ENCODE data around the gene ARFGEF2.
A peak's percentile ranks its signal among the peaks of the same experiment; 100 is the strongest.

ARFGEF2 gene

GRCh38 chr20:48926267-48926666, 4.8 kb downstream of the ARFGEF2 start:
- no peak for DNase-seq (ENCODE audit: low read depth)
- H3K4me3 ChIP-seq (replicated peaks; ENCODE audit: low read depth, low read length), result no peak overlapping the region
- TF ChIP-seq, protein P1, sequence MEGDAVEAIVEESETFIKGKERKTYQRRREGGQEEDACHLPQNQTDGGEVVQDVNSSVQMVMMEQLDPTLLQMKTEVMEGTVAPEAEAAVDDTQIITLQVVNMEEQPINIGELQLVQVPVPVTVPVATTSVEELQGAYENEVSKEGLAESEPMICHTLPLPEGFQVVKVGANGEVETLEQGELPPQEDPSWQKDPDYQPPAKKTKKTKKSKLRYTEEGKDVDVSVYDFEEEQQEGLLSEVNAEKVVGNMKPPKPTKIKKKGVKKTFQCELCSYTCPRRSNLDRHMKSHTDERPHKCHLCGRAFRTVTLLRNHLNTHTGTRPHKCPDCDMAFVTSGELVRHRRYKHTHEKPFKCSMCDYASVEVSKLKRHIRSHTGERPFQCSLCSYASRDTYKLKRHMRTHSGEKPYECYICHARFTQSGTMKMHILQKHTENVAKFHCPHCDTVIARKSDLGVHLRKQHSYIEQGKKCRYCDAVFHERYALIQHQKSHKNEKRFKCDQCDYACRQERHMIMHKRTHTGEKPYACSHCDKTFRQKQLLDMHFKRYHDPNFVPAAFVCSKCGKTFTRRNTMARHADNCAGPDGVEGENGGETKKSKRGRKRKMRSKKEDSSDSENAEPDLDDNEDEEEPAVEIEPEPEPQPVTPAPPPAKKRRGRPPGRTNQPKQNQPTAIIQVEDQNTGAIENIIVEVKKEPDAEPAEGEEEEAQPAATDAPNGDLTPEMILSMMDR (IDR thresholded peaks at IDR 0.05; ENCODE audit: low read length, missing control alignments), result no peak

GRCh38 chr20:48926821-48927220, 5.3 kb downstream of the ARFGEF2 start:
- TF ChIP-seq, protein P1 (IDR thresholded peaks at IDR 0.05; ENCODE audit: low read length, missing control alignments), result no peak
- H3K4me3 ChIP-seq (replicated peaks; ENCODE audit: low read depth, low read length), result no peak overlapping the region
- no peak for DNase-seq (ENCODE audit: low read depth)

DNA sequence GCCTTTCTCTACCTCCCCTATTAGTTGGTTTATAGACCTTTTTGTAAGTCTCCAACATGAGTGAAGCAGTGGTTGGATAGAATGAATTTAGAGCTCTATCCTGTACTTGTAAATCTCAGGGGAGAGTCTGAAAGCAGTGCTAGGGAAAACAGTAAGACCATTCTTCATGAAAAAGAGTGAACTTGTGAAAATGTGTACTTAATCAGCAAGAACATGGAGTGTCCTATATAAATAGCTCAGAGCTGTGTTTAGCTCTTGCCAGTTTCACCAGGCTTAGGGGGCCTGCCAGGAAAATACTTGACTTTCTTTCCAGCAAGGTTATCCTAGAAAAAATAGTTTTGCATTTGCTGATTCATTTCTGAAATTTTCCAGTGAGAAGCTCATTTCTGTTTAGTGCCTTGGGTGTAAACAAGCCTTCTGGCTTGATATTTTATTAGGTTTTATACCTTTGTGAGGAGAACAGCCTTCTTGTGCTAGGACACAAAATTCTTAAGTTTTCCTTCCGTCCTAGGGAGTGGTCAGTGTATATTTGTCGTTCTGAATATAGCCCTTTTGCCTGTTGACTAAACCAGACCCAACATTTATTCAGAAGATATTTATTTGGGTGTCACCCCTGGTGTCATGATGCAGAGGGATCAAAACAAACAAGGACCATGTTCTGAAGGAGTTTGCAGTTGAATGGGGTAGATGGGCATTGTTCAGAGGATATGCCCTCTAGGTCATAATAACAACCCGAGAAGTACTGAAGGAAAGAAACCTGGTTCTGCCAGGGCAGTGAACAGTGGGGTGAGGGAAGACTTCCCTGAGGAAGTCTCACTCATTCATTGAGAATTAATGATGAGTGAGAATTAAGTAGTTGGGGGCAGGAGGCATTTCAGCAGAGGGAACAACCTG, 7.6 kb downstream of the ARFGEF2 start:
- TF ChIP-seq, protein P1 (IDR thresholded peaks at IDR 0.05; ENCODE audit: low read length, missing control alignments), result no peak
- H3K4me3 ChIP-seq (replicated peaks; ENCODE audit: low read depth, low read length), result no peak overlapping the region
- peak; percentile 67 for DNase-seq (ENCODE audit: low read depth)

DNA sequence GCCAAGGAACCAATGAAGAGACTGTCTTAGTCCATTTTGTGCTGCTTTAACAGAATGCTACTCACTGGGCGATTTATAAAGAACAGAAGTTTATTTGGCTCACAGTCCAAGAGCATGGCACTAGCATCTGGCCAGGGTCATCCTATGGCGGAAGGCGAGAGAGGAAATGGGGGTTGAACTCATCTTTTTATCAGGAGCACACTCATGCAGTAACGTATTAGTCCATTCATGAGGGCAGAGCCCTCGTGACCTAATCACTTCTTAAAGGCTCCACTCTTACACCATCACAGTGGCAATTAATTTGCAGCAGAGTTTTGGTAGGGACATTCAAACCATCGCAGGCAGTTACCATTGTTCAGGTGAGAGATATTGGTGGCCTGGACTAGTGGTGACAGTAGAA, 8.5 kb downstream of the ARFGEF2 start:
- TF ChIP-seq, protein P1 (IDR thresholded peaks at IDR 0.05; ENCODE audit: low read length, missing control alignments), result no peak
- peak; percentile 60 for DNase-seq (ENCODE audit: low read depth)
- H3K4me3 ChIP-seq (replicated peaks; ENCODE audit: low read depth, low read length), result no peak overlapping the region

- H3K4me3 ChIP-seq (replicated peaks; ENCODE audit: low read depth, low read length), result no peak overlapping the region
- TF ChIP-seq, protein P1 (IDR thresholded peaks at IDR 0.05; ENCODE audit: low read length, missing control alignments), result no peak
- DNase-seq (ENCODE audit: low read depth), result no peak
Measured at GRCh38 chr20:48930878-48931277, 9.4 kb downstream of the ARFGEF2 start.

DNA sequence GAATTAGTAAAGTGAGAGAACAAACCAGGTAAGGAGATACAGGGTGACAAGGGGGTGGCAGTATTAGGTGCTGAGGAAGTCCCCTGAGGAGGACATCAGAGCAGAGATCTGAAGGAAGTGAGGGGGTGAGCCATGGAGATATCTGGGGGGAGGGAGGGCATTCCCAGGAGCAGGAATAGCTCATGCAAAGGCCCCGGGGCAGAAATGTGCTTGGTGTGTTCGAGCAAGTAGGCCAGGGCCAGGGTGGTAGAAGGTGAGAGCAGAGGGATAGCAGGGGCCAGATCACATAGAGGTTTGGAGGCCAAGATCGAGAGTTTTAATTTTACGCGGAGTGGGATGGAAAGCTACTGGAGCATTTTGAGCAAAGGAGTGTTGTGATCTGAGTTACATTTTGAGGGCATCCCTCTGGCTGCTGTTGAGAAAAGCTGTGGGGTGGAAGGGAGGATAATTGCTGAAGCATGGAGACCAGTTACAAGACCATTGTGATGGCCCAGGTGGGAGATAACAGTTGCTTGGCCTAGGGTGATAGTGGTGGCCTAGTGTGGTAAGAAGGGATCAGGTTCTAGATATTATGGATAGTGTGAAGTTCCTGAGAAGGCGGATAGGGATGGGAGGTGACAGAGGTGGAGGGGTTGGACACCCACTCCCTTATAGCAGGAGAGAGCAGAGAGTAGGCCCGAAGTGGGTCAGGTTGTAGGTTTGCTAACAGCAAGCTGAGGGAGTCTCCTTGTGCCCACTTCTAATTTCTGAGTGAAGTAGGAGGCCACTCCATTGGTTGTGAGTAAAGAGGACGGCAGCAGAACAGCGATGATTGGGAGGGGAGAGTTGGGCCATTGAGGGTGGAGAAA, 10.2 kb downstream of the ARFGEF2 start:
- DNase-seq (ENCODE audit: low read depth), result no peak
- no peak overlapping the region for H3K4me3 ChIP-seq (replicated peaks; ENCODE audit: low read depth, low read length)
- TF ChIP-seq, protein P1 (IDR thresholded peaks at IDR 0.05; ENCODE audit: low read length, missing control alignments), result no peak
